Measurements from ENCODE around the gene ZC3H4. TPM values are rescaled to one million over a fixed set of nuclear protein-coding genes. Genes with fewer than 3 reads are reported as not detected.

ZC3H4 gene
- 7.5 and 7.6 TPM in 2 replicates for total RNA-seq (ENCODE audit: low replicate concordance)

GRCh38 chr19:47112997-47113849 lies at the start of gene ZC3H4:
ZC3H4 (minus strand) TSS chr19:47113776; CDS start chr19:47112584, 1,192 bp downstream.

GRCh38 chr19:47130589-47131227 lies 17.1 kb upstream of the ZC3H4 start, which contains the start of gene SAE1:
SAE1 (plus strand) TSS chr19:47130835; CDS start chr19:47130931, 96 bp downstream.

GRCh38 chr19:47019431-47020041 lies 94.0 kb downstream of the ZC3H4 start, which contains the start of gene NPAS1:
NPAS1 (plus strand) TSS chr19:47019837; CDS start chr19:47021048, 1,211 bp downstream.

Other genes with a start within 250 kb of the ZC3H4 start
- gene NPAS1, start 93.9 kb downstream of the ZC3H4 start, total RNA-seq (ENCODE audit: low replicate concordance) = 0.12 and 1.1 TPM in 2 replicates
- gene TMEM160, start 65.2 kb downstream of the ZC3H4 start, total RNA-seq (ENCODE audit: low replicate concordance) = 8.5 and 43.6 TPM in 2 replicates
- gene SAE1, start 17.1 kb upstream of the ZC3H4 start, total RNA-seq (ENCODE audit: low replicate concordance) = 62.0 and 170 TPM in 2 replicates
- gene BBC3, start 117.4 kb upstream of the ZC3H4 start, total RNA-seq (ENCODE audit: low replicate concordance) = 12.3 and 26.9 TPM in 2 replicates
- gene CCDC9, start 142.7 kb upstream of the ZC3H4 start, total RNA-seq (ENCODE audit: low replicate concordance) = 8.9 and 9.5 TPM in 2 replicates
- gene INAFM1, start 161.1 kb upstream of the ZC3H4 start, total RNA-seq (ENCODE audit: low replicate concordance) = 1.2 and 6.6 TPM in 2 replicates
- gene C5AR1, start 196.1 kb upstream of the ZC3H4 start, total RNA-seq (ENCODE audit: low replicate concordance) = 0.08 TPM in 1 of 2 replicates, not detected in the other
- under 0.01 and 0.12 TPM in 2 replicates for gene C5AR2, start 218.4 kb upstream of the ZC3H4 start, total RNA-seq (ENCODE audit: low replicate concordance)
- gene DHX34, start 235.5 kb upstream of the ZC3H4 start, total RNA-seq (ENCODE audit: low replicate concordance) = 5.0 and 6.1 TPM in 2 replicates